ENCODE data around the gene KIAA0586.

Gene KIAA0586

GRCh38 chr14:58444627-58445026 is 17.1 kb downstream of the KIAA0586 start:
- ChIA-PET POLR2A (no interaction called here), CTCF (no interaction called here)
- DNase-seq (ENCODE audit: extremely low spot score) = no peak
- no peak for TF ChIP-seq FOXA1 (IDR thresholded peaks at IDR 0.05)
- TF ChIP-seq BHLHE40 (IDR thresholded peaks at IDR 0.05; ENCODE audit: borderline replicate concordance) = no peak
- no peak for TF ChIP-seq TARDBP (IDR thresholded peaks at IDR 0.05)
- no peak for TF ChIP-seq FOXM1 (IDR thresholded peaks at IDR 0.05; ENCODE audit: borderline replicate concordance)
- no peak for TF ChIP-seq L3MBTL2 (conservative IDR thresholded peaks at IDR 0.05)
- no peak for TF ChIP-seq ARNT (IDR thresholded peaks at IDR 0.05)
- TF ChIP-seq SUZ12 (IDR thresholded peaks at IDR 0.05) = no peak
- no peak for TF ChIP-seq HDGF (IDR thresholded peaks at IDR 0.05; ENCODE audit: borderline replicate concordance)
- TF ChIP-seq ZNF384 (IDR thresholded peaks at IDR 0.05) = no peak
- TF ChIP-seq FOXK2 (IDR thresholded peaks at IDR 0.05) = no peak
- TF ChIP-seq CTBP1 (IDR thresholded peaks at IDR 0.05; ENCODE audit: borderline replicate concordance) = no peak
- no peak for TF ChIP-seq NFRKB (IDR thresholded peaks at IDR 0.05)
- no peak for TF ChIP-seq LEF1 (IDR thresholded peaks at IDR 0.05; ENCODE audit: borderline replicate concordance)
- TF ChIP-seq SP1 (IDR thresholded peaks at IDR 0.05) = no peak
- no peak for TF ChIP-seq ELF4 (IDR thresholded peaks at IDR 0.05)
- no peak for TF ChIP-seq PKNOX1 (IDR thresholded peaks at IDR 0.05)

GRCh38 chr14:58455593-58456265 is 28.2 kb downstream of the KIAA0586 start:
- TF ChIP-seq FOXA1 (IDR thresholded peaks at IDR 0.05) (no peak), L3MBTL2 (conservative IDR thresholded peaks at IDR 0.05) (no peak), SP1 (IDR thresholded peaks at IDR 0.05) (no peak), ZNF384 (IDR thresholded peaks at IDR 0.05) (no peak)
- ChIA-PET CTCF (interaction anchor here (1.2 kb wide), 1 partner anchor 21 kb away, joined by 3 read pairs; no protein-coding TSS in a partner anchor), POLR2A (interaction anchor here (0.7 kb wide), 1 partner anchor 842 kb away, joined by 3 read pairs; no protein-coding TSS in a partner anchor)
- DNase-seq (ENCODE audit: extremely low spot score) = no peak

GRCh38 chr14:58460772-58461171 is 33.3 kb downstream of the KIAA0586 start:
- ChIA-PET CTCF (interaction anchor here (0.6 kb wide), 1 partner anchor 38 kb away, joined by 3 read pairs; no protein-coding TSS in a partner anchor), POLR2A (no interaction called here)
- no peak for TF ChIP-seq ZNF384 (IDR thresholded peaks at IDR 0.05)
- TF ChIP-seq L3MBTL2 (conservative IDR thresholded peaks at IDR 0.05) = no peak
- no peak for TF ChIP-seq ELF4 (IDR thresholded peaks at IDR 0.05)
- no peak for TF ChIP-seq TARDBP (IDR thresholded peaks at IDR 0.05)
- TF ChIP-seq FOXK2 (IDR thresholded peaks at IDR 0.05) = no peak
- no peak for TF ChIP-seq FOXA1 (IDR thresholded peaks at IDR 0.05)
- no peak for TF ChIP-seq LEF1 (IDR thresholded peaks at IDR 0.05; ENCODE audit: borderline replicate concordance)
- TF ChIP-seq FOXM1 (IDR thresholded peaks at IDR 0.05; ENCODE audit: borderline replicate concordance) = no peak
- TF ChIP-seq HDGF (IDR thresholded peaks at IDR 0.05; ENCODE audit: borderline replicate concordance) = no peak
- TF ChIP-seq SP1 (IDR thresholded peaks at IDR 0.05) = no peak
- DNase-seq (ENCODE audit: extremely low spot score) = no peak

GRCh38 chr14:58463147-58463546 is 35.6 kb downstream of the KIAA0586 start:
- DNase-seq (ENCODE audit: extremely low spot score) = no peak
- TF ChIP-seq FOXA1 (IDR thresholded peaks at IDR 0.05) (no peak), FOXK2 (IDR thresholded peaks at IDR 0.05) (no peak), HDGF (IDR thresholded peaks at IDR 0.05; ENCODE audit: borderline replicate concordance) (no peak), FOXM1 (IDR thresholded peaks at IDR 0.05; ENCODE audit: borderline replicate concordance) (no peak), TARDBP (IDR thresholded peaks at IDR 0.05) (no peak)
- POLR2A ChIA-PET = no interaction called here
- CTCF ChIA-PET = no interaction called here

GRCh38 chr14:58464652-58465051 is 37.1 kb downstream of the KIAA0586 start:
- ChIA-PET CTCF (no interaction called here), POLR2A (no interaction called here)
- TF ChIP-seq HDGF (IDR thresholded peaks at IDR 0.05; ENCODE audit: borderline replicate concordance) = no peak
- TF ChIP-seq SUZ12 (IDR thresholded peaks at IDR 0.05) = no peak
- DNase-seq (ENCODE audit: extremely low spot score) = no peak

- POLR2A ChIA-PET = no interaction called here
Measured at GRCh38 chr14:58465421-58465820, 37.9 kb downstream of the KIAA0586 start.

GRCh38 chr14:58466459-58466858 is 38.9 kb downstream of the KIAA0586 start:
- CTCF ChIA-PET = no interaction called here
- TF ChIP-seq FOXK2 (IDR thresholded peaks at IDR 0.05) = no peak
- TF ChIP-seq NFRKB (IDR thresholded peaks at IDR 0.05) = no peak
- TF ChIP-seq ARNT (IDR thresholded peaks at IDR 0.05) = no peak
- TF ChIP-seq SUZ12 (IDR thresholded peaks at IDR 0.05) = no peak
- TF ChIP-seq CTBP1 (IDR thresholded peaks at IDR 0.05; ENCODE audit: borderline replicate concordance) = no peak
- no peak for TF ChIP-seq TARDBP (IDR thresholded peaks at IDR 0.05)
- TF ChIP-seq FOXA1 (IDR thresholded peaks at IDR 0.05) = no peak
- no peak for TF ChIP-seq FOXM1 (IDR thresholded peaks at IDR 0.05; ENCODE audit: borderline replicate concordance)
- no peak for TF ChIP-seq LEF1 (IDR thresholded peaks at IDR 0.05; ENCODE audit: borderline replicate concordance)
- no peak for TF ChIP-seq L3MBTL2 (conservative IDR thresholded peaks at IDR 0.05)
- TF ChIP-seq PKNOX1 (IDR thresholded peaks at IDR 0.05) = no peak
- no peak for TF ChIP-seq HDGF (IDR thresholded peaks at IDR 0.05; ENCODE audit: borderline replicate concordance)
- no peak for TF ChIP-seq ELF4 (IDR thresholded peaks at IDR 0.05)
- TF ChIP-seq ZNF384 (IDR thresholded peaks at IDR 0.05) = no peak
- TF ChIP-seq SP1 (IDR thresholded peaks at IDR 0.05) = no peak
- TF ChIP-seq BHLHE40 (IDR thresholded peaks at IDR 0.05; ENCODE audit: borderline replicate concordance) = no peak
- DNase-seq (ENCODE audit: extremely low spot score) = no peak
- POLR2A ChIA-PET = no interaction called here

More at GRCh38 chr14:58465421-58465820, 37.9 kb downstream of the KIAA0586 start:
- CTCF ChIA-PET = no interaction called here
- TF ChIP-seq LEF1 (IDR thresholded peaks at IDR 0.05; ENCODE audit: borderline replicate concordance) (no peak), TARDBP (IDR thresholded peaks at IDR 0.05) (no peak), NFRKB (IDR thresholded peaks at IDR 0.05) (no peak)
- no peak for DNase-seq (ENCODE audit: extremely low spot score)

All from HEK293T (cell line).